Retina (tissue), 1 donor: ENCODE results near the gene NUTM2B.
"Not testable (repeated sequence)": the region's sequence is repeated elsewhere in the genome, so short reads cannot be mapped to it uniquely, and the experiment has no call there.

Source experiments
- DNase-seq: peaks from one replicate; pipeline ENCODE4 v3.0.0-alpha.2; 2016

NUTM2B gene

DNA sequence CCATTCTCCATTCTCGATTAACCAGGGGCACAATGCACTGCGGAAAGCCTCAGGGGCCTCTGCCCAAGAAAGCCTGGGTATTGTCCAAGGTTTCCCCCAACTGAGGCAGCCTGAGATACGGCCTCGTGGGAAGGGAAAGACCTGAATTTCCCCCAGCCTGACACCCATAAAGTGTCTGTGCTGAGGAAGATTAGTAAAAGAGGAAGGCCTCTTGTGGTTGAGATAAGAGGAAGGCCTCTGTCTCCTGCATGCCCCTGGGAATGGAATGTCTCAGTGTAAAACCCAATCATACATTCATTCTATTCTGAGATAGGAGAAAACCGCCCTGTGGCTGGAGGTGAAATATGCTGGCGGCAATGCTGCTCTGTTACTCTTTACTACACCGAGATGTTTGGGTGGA is 41.8 kb downstream of the NUTM2B start:
- not testable (repeated sequence) for DNase-seq

GRCh38 chr10:79748510-79748909 is 45.5 kb downstream of the NUTM2B start:
- not testable (repeated sequence) for DNase-seq

DNA sequence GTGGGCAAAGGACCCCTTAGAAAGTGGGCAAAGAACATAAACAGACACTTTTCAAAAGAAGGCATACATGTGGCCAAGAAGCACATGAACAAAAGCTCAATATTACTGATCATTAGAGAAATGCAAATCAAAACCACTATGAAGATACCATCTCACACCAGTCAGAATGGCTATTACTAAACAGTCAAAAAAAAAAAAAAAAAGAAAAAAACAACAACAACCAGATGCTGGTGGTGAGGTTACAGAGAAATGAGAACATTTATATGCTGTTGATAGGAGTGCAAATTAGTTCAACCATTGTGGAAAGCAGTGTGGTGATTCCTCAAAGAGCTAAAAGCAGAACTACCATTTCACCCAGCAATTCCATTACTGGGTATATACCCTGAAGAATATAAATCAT is 50.6 kb downstream of the NUTM2B start:
- not testable (repeated sequence) for DNase-seq

DNA sequence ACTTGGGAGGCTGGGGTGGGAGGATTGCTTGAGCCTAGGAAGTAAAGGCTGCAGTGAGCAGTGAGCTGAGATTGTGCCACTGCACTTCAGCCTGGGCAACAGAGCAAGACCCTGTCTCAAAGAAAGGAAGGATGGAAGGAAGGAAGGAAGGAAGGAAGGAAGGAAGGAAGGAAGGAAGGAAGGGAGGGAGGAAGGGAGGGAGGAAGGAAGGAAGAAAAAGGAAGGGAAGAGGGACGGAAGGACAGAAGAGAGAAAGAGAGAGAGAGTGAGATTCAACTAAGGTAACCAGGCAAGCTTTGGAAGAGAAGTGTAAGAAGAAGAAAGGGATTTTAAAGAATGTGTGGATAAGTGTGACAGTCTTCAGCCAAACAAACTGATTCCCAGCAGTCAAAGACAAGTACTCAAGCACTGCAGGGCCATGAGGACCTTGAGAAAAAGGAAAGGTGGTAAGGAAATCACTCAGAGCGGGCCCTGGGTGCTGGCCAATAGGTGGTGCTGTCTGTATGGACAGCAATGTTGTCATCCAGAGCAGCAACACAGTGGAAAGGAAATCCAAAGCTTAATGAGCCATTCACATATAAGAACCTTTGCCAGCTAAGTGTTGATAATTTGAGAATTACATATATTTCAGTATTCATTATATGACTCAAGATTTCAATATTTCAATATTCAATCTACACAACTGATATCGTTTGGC is 55.4 kb downstream of the NUTM2B start:
- DNase-seq, result not testable (repeated sequence)
